Neural progenitor cell (in vitro differentiated cells): Measurements from ENCODE around the gene RITA1. TPM values are rescaled to one million over a fixed set of nuclear protein-coding genes. Genes with fewer than 3 reads are reported as not detected.

Experiments used
- DNase-seq: peaks from one replicate; pipeline ENCODE4 v3.0.0-alpha.2; 2016; ENCODE audit warnings: low spot score
- H2AFZ ChIP-seq: fragments of 200-600 bp; sonication (generic); replicated peaks from 2 replicates; pipeline ENCODE4 v1.6.1; 2016; ENCODE audit warnings: antibody characterized with exemption
- H3F3A ChIP-seq: fragments of 200-600 bp; sonication (generic); 2 replicates; pipeline ENCODE4 v1.6.1; 2016; ENCODE audit warnings: antibody characterized with exemption, low read depth
- H3K27ac ChIP-seq: fragments of 200-600 bp; sonication (generic); 2 replicates; pipeline ENCODE4 v1.5.1; 2016; ENCODE audit warnings: mild to moderate bottlenecking
- H3K27me3 ChIP-seq: fragments of 200-600 bp; sonication (generic); 2 replicates; pipeline ENCODE4 v1.6.1; 2016; ENCODE audit warnings: mild to moderate bottlenecking, moderate library complexity
- H3K36me3 ChIP-seq: fragments of 200-600 bp; sonication (generic); 2 replicates; pipeline ENCODE4 v1.5.1; 2016
- H3K4me1 ChIP-seq: fragments of 200-600 bp; sonication (generic); 2 replicates; pipeline ENCODE4 v1.6.1; 2016; ENCODE audit warnings: mixed run types
- H3K4me2 ChIP-seq: fragments of 200-600 bp; sonication (generic); 2 replicates; pipeline ENCODE4 v1.6.1; 2016
- H3K4me3 ChIP-seq: fragments of 200-600 bp; sonication (generic); 2 replicates; pipeline ENCODE4 v1.5.1; 2016
- H3K79me2 ChIP-seq: fragments of 200-600 bp; sonication (generic); 2 replicates; pipeline ENCODE4 v1.6.1; 2016; ENCODE audit warnings: low read depth
- H3K9ac ChIP-seq: fragments of 200-600 bp; sonication (generic); 2 replicates; pipeline ENCODE4 v1.6.1; 2016
- H3K9me3 ChIP-seq: fragments of 200-600 bp; sonication (generic); 2 replicates; pipeline ENCODE4 v1.5.1; 2016; ENCODE audit warnings: low read depth
- H4K20me1 ChIP-seq: fragments of 200-600 bp; sonication (generic); 2 replicates; pipeline ENCODE4 v1.6.1; 2016; ENCODE audit warnings: low read depth
- H3K27ac Mint-ChIP-seq: 3 replicates; pipeline ENCODE4 v1.8.0; 2021; ENCODE audit warnings: mixed read lengths
- H3K27me3 Mint-ChIP-seq: 2 replicates; pipeline ENCODE4 v1.8.0; 2022; ENCODE audit warnings: low read depth, mild to moderate bottlenecking, inconsistent platforms, moderate library complexity, mixed read lengths; ENCODE audit not compliant: insufficient read depth
- H3K36me3 Mint-ChIP-seq: 3 replicates; pipeline ENCODE4 v1.8.0; 2021; ENCODE audit warnings: mixed read lengths
- H3K4me1 Mint-ChIP-seq: 3 replicates; pipeline ENCODE4 v1.8.0; 2021; ENCODE audit warnings: mixed read lengths
- H3K4me3 Mint-ChIP-seq: 3 replicates; pipeline ENCODE4 v1.8.0; 2021; ENCODE audit warnings: mild to moderate bottlenecking, moderate library complexity, mixed read lengths
- H3K9me3 Mint-ChIP-seq: 3 replicates; pipeline ENCODE4 v1.8.0; 2020; ENCODE audit warnings: mixed read lengths
- EZH2 ChIP-seq: fragments of 200-600 bp; sonication (generic); IDR thresholded peaks from 2 replicates; pipeline ENCODE4 v1.6.1; 2017; ENCODE audit warnings: antibody characterized with exemption, mild to moderate bottlenecking, moderate library complexity
- EZH2phosphoT487 ChIP-seq: fragments of 200-600 bp; sonication (generic); IDR thresholded peaks from 2 replicates; pipeline ENCODE4 v1.6.1; 2017; ENCODE audit warnings: antibody characterized with exemption
- total RNA-seq: library from RNA; depleted of rRNA; stranded (reverse); fragments of >200 nt; gene quantifications from 2 replicates; pipeline ENCODE4 v1.2.3, GENCODE V29; 2015; ENCODE audit warnings: low replicate concordance
- TF ChIP-seq, protein P1 (sequence below): fragments of 200-600 bp; sonication (generic); IDR thresholded peaks from 2 replicates; pipeline ENCODE4 v1.5.1; 2017; ENCODE audit warnings: antibody characterized with exemption, mild to moderate bottlenecking

RITA1 gene
- total RNA-seq, 1 donor from 2014 or later = 13.7 TPM

GRCh38 chr12:113196582-113196981 is 11.1 kb downstream of the RITA1 start:
- TF ChIP-seq EZH2phosphoT487 = no peak
- TF ChIP-seq EZH2 = no peak
- no peaks in the 10 kb centered on the region for H3K79me2 ChIP-seq
- no peak for DNase-seq
- H3K9ac ChIP-seq = no peak overlapping the region
- H3K4me2 ChIP-seq = no peak overlapping the region
- no peaks in the 10 kb centered on the region for H3K27me3 ChIP-seq
- peaks cover 9% of the 10 kb centered on the region for H3K4me1 ChIP-seq
- Mint-ChIP-seq H3K9me3 (no peaks in the 10 kb centered on the region), H3K27ac (no peak overlapping the region), H3K27me3 (peaks cover 12% of the 10 kb centered on the region), H3K4me3 (no peak overlapping the region), H3K36me3 (peaks cover 7% of the 10 kb centered on the region), H3K4me1 (peaks cover 33% of the 10 kb centered on the region)
- H2AFZ ChIP-seq = no peak overlapping the region
- no peak overlapping the region for H3K27ac ChIP-seq
- peaks cover 2% of the 10 kb centered on the region for H3F3A ChIP-seq
- no peaks in the 10 kb centered on the region for H3K36me3 ChIP-seq
- no peak overlapping the region for H3K4me3 ChIP-seq
- no peaks in the 10 kb centered on the region for H4K20me1 ChIP-seq
- H3K9me3 ChIP-seq = no peaks in the 10 kb centered on the region

- H3F3A ChIP-seq = peaks cover 2% of the 10 kb centered on the region
- peaks cover 5% of the 10 kb centered on the region for H3K36me3 Mint-ChIP-seq
- H3K4me1 Mint-ChIP-seq = peaks cover 31% of the 10 kb centered on the region
- H3K9me3 Mint-ChIP-seq = no peaks in the 10 kb centered on the region
- no peak overlapping the region for H3K27ac ChIP-seq
- no peak overlapping the region for H3K4me3 Mint-ChIP-seq
- no peak overlapping the region for H3K9ac ChIP-seq
- H3K27ac Mint-ChIP-seq = peak overlapping the region; percentile 83
- H3K4me1 ChIP-seq = peaks cover 9% of the 10 kb centered on the region
- peaks cover 12% of the 10 kb centered on the region for H3K27me3 Mint-ChIP-seq
- no peaks in the 10 kb centered on the region for H3K79me2 ChIP-seq
- H3K36me3 ChIP-seq = no peaks in the 10 kb centered on the region
- H4K20me1 ChIP-seq = no peaks in the 10 kb centered on the region
- H3K4me3 ChIP-seq = no peak overlapping the region
- no peak for TF ChIP-seq EZH2phosphoT487
- TF ChIP-seq, protein P1, sequence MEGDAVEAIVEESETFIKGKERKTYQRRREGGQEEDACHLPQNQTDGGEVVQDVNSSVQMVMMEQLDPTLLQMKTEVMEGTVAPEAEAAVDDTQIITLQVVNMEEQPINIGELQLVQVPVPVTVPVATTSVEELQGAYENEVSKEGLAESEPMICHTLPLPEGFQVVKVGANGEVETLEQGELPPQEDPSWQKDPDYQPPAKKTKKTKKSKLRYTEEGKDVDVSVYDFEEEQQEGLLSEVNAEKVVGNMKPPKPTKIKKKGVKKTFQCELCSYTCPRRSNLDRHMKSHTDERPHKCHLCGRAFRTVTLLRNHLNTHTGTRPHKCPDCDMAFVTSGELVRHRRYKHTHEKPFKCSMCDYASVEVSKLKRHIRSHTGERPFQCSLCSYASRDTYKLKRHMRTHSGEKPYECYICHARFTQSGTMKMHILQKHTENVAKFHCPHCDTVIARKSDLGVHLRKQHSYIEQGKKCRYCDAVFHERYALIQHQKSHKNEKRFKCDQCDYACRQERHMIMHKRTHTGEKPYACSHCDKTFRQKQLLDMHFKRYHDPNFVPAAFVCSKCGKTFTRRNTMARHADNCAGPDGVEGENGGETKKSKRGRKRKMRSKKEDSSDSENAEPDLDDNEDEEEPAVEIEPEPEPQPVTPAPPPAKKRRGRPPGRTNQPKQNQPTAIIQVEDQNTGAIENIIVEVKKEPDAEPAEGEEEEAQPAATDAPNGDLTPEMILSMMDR = peak; percentile 56
- no peak overlapping the region for H2AFZ ChIP-seq
- no peak overlapping the region for H3K4me2 ChIP-seq
- peak; percentile 63 for DNase-seq
- H3K9me3 ChIP-seq = no peaks in the 10 kb centered on the region
- no peaks in the 10 kb centered on the region for H3K27me3 ChIP-seq
These were observed 11.5 kb downstream of the RITA1 start for GRCh38 chr12:113196990-113197389.

DNA sequence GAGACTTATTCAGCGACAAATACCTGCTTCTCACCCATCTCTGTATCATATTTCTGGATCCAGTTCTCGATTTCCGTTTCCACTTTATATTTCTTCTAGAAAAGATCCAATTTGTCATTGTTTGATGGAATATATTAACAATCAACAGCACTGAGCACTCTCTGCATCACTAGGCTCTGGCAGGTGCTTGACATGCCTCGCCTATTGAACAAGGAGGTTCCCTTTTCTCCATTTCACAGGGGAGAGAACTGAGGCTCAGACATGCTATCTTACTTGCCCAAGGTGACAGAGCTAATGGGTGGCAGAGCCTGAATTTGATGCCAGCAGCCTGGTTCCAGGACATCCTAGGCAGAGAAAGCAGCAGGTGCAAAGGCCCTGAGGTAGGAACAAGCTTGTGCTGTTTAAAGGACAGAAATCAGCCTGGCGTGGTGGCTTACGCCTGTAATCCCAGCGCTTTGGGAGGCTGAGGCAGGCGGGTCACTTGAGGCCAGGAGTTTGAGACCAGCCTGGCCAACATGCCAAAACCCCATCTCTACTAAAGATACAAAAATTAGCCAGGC is 12.1 kb downstream of the RITA1 start:
- no peak overlapping the region for H3K27ac ChIP-seq
- peaks cover 12% of the 10 kb centered on the region for H3K27me3 Mint-ChIP-seq
- H3K27me3 ChIP-seq = no peaks in the 10 kb centered on the region
- H4K20me1 ChIP-seq = no peaks in the 10 kb centered on the region
- H3K27ac Mint-ChIP-seq = peak overlapping the region; percentile 83
- no peak overlapping the region for H3K4me3 ChIP-seq
- H2AFZ ChIP-seq = no peak overlapping the region
- H3K9me3 ChIP-seq = no peaks in the 10 kb centered on the region
- peaks cover 25% of the 10 kb centered on the region for H3K4me1 Mint-ChIP-seq
- DNase-seq = no peak
- no peaks in the 10 kb centered on the region for H3K9me3 Mint-ChIP-seq
- H3K36me3 ChIP-seq = no peaks in the 10 kb centered on the region
- H3K9ac ChIP-seq = no peak overlapping the region
- H3K4me2 ChIP-seq = no peak overlapping the region
- TF ChIP-seq, protein P1 = no peak
- TF ChIP-seq EZH2phosphoT487 (no peak), EZH2 (no peak)
- H3K36me3 Mint-ChIP-seq = peaks cover 4% of the 10 kb centered on the region
- no peaks in the 10 kb centered on the region for H3F3A ChIP-seq
- H3K4me1 ChIP-seq = peaks cover 9% of the 10 kb centered on the region
- H3K79me2 ChIP-seq = no peaks in the 10 kb centered on the region
- no peak overlapping the region for H3K4me3 Mint-ChIP-seq

GRCh38 chr12:113198296-113198695 is 12.8 kb downstream of the RITA1 start:
- Histone ChIP-seq H3K27me3 (no peaks in the 10 kb centered on the region), H3K9me3 (no peaks in the 10 kb centered on the region), H2AFZ (no peak overlapping the region), H3K79me2 (no peaks in the 10 kb centered on the region), H3K27ac (no peak overlapping the region), H3K4me3 (no peak overlapping the region), H3K9ac (no peak overlapping the region), H3F3A (no peaks in the 10 kb centered on the region), H3K4me2 (no peak overlapping the region), H3K36me3 (no peaks in the 10 kb centered on the region), H3K4me1 (peaks cover 9% of the 10 kb centered on the region), H4K20me1 (no peaks in the 10 kb centered on the region)
- DNase-seq = no peak
- Mint-ChIP-seq H3K27me3 (peaks cover 12% of the 10 kb centered on the region), H3K4me1 (peaks cover 24% of the 10 kb centered on the region), H3K4me3 (no peak overlapping the region), H3K9me3 (no peaks in the 10 kb centered on the region), H3K27ac (peak overlapping the region; percentile 28), H3K36me3 (peaks cover 4% of the 10 kb centered on the region)
- TF ChIP-seq EZH2phosphoT487 (no peak), EZH2 (no peak)
- TF ChIP-seq, protein P1 = no peak
